ENCODE data around the gene MAP3K5. TPM values are rescaled to one million over a fixed set of nuclear protein-coding genes. Genes with fewer than 3 reads are reported as not detected.

Gene MAP3K5
- total and polyA plus RNA-seq, 9 of the 15 experiments (the other 6 are each of a cell fraction or from before 2014, with no cell fraction given), result 2.2 to 13.0 (median 9.9) TPM

DNA sequence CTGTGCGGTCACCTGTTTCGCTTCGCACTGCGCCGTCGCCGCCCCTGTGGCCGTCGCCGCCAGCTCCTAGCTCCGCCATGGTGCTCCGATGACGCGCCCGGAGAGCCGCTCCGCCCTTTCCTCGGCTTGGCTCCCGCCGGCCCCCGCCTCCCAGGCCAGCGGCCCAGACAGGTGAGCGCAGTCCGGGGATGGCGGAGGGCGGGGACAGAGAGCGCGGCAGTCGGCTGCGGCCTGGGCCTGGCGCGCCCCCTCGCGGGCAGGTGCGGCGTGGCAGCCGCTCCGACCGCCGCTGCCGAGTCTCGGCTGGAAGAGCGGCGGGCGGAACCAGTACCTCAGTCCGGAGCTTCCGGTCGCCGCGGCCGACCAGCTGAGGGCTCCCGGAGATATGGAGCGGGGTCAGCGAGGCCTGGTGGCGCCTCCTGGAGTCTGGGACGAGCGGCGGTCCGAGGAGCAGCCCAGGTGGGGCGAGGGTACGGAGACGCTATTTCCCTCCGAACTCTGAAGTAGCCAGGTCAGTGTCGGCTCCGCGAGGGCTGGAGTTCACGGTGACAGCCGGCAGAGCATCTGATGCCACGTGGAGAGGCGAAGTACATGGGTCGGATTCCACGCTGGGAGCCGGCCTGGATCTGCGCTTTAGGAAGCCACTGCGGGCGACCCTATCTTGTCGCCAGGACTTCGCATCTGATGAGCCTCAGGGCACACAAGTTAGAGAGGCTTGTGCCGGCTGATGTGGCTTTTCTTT is 241.8 kb downstream of the MAP3K5 start, which contains the start of gene MAP7 (continued):
- TF ChIP-seq, protein P1, sequence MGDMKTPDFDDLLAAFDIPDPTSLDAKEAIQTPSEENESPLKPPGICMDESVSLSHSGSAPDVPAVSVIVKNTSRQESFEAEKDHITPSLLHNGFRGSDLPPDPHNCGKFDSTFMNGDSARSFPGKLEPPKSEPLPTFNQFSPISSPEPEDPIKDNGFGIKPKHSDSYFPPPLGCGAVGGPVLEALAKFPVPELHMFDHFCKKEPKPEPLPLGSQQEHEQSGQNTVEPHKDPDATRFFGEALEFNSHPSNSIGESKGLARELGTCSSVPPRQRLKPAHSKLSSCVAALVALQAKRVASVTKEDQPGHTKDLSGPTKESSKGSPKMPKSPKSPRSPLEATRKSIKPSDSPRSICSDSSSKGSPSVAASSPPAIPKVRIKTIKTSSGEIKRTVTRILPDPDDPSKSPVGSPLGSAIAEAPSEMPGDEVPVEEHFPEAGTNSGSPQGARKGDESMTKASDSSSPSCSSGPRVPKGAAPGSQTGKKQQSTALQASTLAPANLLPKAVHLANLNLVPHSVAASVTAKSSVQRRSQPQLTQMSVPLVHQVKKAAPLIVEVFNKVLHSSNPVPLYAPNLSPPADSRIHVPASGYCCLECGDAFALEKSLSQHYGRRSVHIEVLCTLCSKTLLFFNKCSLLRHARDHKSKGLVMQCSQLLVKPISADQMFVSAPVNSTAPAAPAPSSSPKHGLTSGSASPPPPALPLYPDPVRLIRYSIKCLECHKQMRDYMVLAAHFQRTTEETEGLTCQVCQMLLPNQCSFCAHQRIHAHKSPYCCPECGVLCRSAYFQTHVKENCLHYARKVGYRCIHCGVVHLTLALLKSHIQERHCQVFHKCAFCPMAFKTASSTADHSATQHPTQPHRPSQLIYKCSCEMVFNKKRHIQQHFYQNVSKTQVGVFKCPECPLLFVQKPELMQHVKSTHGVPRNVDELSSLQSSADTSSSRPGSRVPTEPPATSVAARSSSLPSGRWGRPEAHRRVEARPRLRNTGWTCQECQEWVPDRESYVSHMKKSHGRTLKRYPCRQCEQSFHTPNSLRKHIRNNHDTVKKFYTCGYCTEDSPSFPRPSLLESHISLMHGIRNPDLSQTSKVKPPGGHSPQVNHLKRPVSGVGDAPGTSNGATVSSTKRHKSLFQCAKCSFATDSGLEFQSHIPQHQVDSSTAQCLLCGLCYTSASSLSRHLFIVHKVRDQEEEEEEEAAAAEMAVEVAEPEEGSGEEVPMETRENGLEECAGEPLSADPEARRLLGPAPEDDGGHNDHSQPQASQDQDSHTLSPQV (IDR thresholded peaks at IDR 0.05), result no peak
- TF ChIP-seq, protein P2, sequence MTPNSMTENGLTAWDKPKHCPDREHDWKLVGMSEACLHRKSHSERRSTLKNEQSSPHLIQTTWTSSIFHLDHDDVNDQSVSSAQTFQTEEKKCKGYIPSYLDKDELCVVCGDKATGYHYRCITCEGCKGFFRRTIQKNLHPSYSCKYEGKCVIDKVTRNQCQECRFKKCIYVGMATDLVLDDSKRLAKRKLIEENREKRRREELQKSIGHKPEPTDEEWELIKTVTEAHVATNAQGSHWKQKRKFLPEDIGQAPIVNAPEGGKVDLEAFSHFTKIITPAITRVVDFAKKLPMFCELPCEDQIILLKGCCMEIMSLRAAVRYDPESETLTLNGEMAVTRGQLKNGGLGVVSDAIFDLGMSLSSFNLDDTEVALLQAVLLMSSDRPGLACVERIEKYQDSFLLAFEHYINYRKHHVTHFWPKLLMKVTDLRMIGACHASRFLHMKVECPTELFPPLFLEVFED (CRISPR knock-in tag; conservative IDR thresholded peaks at IDR 0.05), result no peak
- TF ChIP-seq HLTF (IDR thresholded peaks at IDR 0.05) (no peak), HDAC2 (IDR thresholded peaks at IDR 0.05) (peak; percentile 21; the same call in 1 of the 2 replicates), SIN3A (IDR thresholded peaks at IDR 0.05; ENCODE audit: borderline replicate concordance in 2 of 2, control insufficient read depth in 1 of 2, low read depth in 2 of 2, low read length in 2 of 2) (peak in 1 of 2 experiments; percentile 14; a peak in 1 of 4 replicates), DIDO1 (tag; IDR thresholded peaks at IDR 0.05; ENCODE audit: low read depth) (no peak), TAL1 (IDR thresholded peaks at IDR 0.05) (no peak), MYBL2 (IDR thresholded peaks at IDR 0.05; ENCODE audit: low read depth) (no peak), MYBL2 (CRISPR knock-in tag; IDR thresholded peaks at IDR 0.05; ENCODE audit: borderline replicate concordance) (no peak), ZNF347 (CRISPR knock-in tag; IDR thresholded peaks at IDR 0.05; ENCODE audit: low read depth) (no peak), CXXC5 (CRISPR knock-in tag; IDR thresholded peaks at IDR 0.05) (peak; percentile 91), EHMT2 (IDR thresholded peaks at IDR 0.05) (no peak), BRCA1 (IDR thresholded peaks at IDR 0.05) (no peak), BRCA1 (CRISPR knock-in tag; IDR thresholded peaks at IDR 0.05) (no peak; the same call in 1 of the 2 replicates), PYGO2 (tag; IDR thresholded peaks at IDR 0.05) (no peak), DPF2 (IDR thresholded peaks at IDR 0.05) (no peak), KAT8 (IDR thresholded peaks at IDR 0.05; ENCODE audit: low read depth) (no peak), DMBX1 (CRISPR knock-in tag; IDR thresholded peaks at IDR 0.05; ENCODE audit: borderline replicate concordance) (0 out of 2 replicates have a peak, but pooled peaks have one; percentile 43), ZBTB1 (CRISPR knock-in tag; IDR thresholded peaks at IDR 0.05; ENCODE audit: borderline replicate concordance, low read depth) (peak; percentile 70; the same call in 1 of the 2 replicates), MAFF (IDR thresholded peaks at IDR 0.05; ENCODE audit: low read length) (no peak), ZC3H4 (CRISPR knock-in tag; IDR thresholded peaks at IDR 0.05; ENCODE audit: borderline replicate concordance) (no peak; the same call in 1 of the 2 replicates), NONO (IDR thresholded peaks at IDR 0.05; ENCODE audit: low read depth in 2 of 2, low read length in 1 of 2) (peak in 1 of 2 experiments; percentile 91; a peak in 2 of 4 replicates)
- TF ChIP-seq, protein P3, sequence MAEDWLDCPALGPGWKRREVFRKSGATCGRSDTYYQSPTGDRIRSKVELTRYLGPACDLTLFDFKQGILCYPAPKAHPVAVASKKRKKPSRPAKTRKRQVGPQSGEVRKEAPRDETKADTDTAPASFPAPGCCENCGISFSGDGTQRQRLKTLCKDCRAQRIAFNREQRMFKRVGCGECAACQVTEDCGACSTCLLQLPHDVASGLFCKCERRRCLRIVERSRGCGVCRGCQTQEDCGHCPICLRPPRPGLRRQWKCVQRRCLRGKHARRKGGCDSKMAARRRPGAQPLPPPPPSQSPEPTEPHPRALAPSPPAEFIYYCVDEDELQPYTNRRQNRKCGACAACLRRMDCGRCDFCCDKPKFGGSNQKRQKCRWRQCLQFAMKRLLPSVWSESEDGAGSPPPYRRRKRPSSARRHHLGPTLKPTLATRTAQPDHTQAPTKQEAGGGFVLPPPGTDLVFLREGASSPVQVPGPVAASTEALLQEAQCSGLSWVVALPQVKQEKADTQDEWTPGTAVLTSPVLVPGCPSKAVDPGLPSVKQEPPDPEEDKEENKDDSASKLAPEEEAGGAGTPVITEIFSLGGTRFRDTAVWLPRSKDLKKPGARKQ (CRISPR knock-in tag; IDR thresholded peaks at IDR 0.05), result peak; percentile 63; the same call in 1 of the 2 replicates
